HTR-8/SVneo (cell line): Measurements from ENCODE around the gene HIBADH.
A peak's percentile ranks its signal among the peaks of the same experiment; 100 is the strongest.

Source experiments
- DNase-seq: peaks from one replicate; pipeline ENCODE4 v3.0.0; 2011; ENCODE audit warnings: low spot score, mixed read lengths; ENCODE audit not compliant: insufficient read length
- FAIRE-seq: peaks from 2 replicates; lab custom pipeline; 2011; peaks lifted over from hg19 to GRCh38; lab: Jason Lieb, UNC

Gene HIBADH

DNA sequence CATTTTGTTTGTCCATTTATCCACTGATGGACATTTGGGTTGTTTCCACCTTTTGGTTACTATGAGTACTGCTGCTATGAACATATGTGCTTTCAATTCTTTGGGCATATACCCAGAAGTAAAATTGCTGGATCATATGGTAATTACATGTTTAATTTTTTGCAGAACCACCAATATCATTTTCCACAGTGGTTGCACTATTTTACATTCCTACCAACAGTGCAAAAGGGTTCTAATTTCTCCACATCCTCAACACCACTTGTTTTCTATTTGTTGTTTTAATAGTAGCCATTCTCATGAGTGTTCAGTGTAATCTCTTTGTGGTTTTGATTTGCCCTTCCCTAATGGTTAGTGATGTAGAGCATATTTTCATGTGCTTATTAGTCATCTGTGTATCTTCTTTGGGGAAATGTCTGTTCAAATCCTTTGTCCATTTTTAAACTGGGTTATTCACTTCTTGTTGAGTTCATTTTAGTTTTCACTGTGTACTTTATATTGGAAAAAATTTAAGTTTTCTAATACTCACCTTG lies 101.9 kb downstream of the HIBADH start:
- no peak for DNase-seq

GRCh38 chr7:27555670-27556069 lies 107.0 kb downstream of the HIBADH start:
- FAIRE-seq (no peak), DNase-seq (no peak)

More for the DNA sequence above, 101.9 kb downstream of the HIBADH start:
- FAIRE-seq: no peak

GRCh38 chr7:27554826-27555225 lies 107.9 kb downstream of the HIBADH start:
- DNase-seq (no peak), FAIRE-seq (no peak)

- peak; percentile 13 for FAIRE-seq
These were observed 109.4 kb downstream of the HIBADH start for GRCh38 chr7:27553273-27553672.

DNA sequence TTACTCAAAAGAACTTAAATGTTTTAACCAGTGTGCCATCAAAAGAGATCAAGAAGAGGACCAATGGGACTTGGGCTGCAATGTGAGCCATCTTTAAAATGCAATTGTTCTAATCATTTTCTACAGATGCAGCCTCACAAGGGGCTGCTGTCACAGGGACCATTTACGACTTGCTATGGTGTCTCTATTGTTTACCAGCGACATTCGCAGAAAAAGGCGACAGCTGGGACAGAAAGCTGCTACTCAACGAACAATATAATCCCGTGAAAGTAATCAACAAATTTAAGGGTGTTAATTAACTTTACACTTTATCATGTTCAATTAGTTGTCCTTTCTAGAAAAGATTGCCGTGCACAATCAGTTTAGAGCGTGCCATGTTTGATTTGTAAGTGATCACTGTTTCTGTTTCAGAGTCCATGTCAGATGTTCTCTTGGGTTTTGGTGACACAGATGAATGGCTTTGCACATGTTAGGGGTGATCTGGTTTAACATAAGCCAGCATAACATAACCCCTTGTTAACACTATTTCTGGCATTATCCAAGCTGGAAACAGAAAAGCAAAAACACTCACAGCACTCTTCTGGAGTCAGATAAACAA lies 110.8 kb downstream of the HIBADH start:
- DNase-seq (no peak), FAIRE-seq (no peak)

More at GRCh38 chr7:27553273-27553672, 109.4 kb downstream of the HIBADH start:
- no peak for DNase-seq

GRCh38 chr7:27549606-27550005 lies 113.1 kb downstream of the HIBADH start:
- FAIRE-seq: no peak
- DNase-seq: no peak

DNA sequence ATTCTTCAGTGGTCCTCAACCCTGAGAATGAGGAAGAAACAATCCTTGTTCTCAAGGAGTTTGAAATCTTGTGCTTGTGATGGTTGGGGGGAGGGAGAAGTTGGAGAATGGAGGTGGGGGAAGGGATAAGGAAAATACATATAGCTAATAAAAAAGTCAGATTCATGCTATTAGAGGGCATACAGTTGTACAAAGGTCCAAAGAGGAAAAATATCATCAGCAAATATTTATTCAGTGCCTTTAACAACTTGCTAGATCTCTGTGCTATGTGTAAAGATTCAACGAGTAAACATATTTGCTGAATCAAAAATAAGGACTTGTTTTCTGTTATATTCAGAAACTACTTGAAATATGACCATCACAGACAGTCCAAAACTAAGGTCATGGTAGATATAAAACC lies 114.4 kb downstream of the HIBADH start:
- DNase-seq: no peak
- FAIRE-seq: no peak

DNA sequence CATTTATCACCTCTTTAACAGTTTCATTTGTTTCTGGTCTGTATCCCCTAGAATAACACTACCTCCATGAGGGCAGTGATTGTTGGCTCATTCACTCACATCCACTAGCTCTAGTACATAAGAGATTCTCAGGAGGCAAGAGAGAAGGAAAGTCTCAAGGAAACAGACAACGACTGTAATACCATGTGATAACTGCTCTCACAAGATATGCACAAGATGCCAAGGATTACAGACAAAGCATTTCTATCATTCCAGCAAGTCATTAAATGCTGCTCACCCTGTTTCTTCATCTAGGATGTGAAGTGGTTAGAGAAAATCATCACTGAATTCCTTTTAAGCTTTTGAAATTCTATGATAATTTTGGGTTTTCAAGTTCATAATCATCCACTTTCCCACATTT lies 115.3 kb downstream of the HIBADH start:
- no peak for FAIRE-seq

DNA sequence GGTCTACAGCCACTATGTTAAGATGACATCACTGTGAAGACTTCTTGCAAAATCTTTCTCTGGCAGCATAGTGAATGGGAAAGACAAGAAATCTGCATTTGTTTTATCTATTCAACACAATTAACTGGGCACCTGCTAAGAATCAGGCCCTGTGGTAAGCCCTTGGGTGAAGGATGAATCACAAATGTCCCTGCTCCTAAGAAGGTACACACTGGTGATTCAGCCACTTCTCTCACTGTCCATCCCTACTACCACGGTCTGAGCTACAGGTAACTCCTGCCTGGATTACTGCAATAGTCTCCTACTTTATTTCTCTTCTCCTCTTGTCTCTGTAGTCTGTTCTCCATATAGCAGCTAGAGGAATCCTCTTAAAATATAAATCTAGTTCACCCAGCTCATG lies 116.1 kb downstream of the HIBADH start:
- peak; percentile 16 for FAIRE-seq
- no peak for DNase-seq

More for the DNA sequence above, 115.3 kb downstream of the HIBADH start:
- no peak for DNase-seq

DNA sequence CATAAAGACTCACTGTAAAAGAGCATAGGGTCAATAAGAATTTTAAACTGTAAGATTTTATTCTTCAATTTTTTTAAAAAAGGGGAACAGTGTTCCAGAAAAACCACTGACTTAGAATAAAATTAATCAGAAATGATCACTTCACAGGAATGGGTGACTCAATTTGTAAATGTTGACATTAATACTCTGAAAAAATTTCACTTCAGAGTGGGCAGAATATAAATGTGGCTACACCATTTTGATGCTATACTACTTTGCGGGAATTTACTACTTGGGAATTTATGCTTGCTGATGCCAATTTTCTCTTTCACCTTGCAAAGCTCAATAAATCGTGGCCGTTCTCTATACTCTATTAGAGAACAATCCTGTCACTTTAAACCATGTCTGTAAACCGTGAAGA lies 126.9 kb downstream of the HIBADH start:
- FAIRE-seq: no peak

GRCh38 chr7:27533652-27534081 lies 129.0 kb downstream of the HIBADH start:
- FAIRE-seq (no peak), DNase-seq (no peak)

More for the DNA sequence above, 126.9 kb downstream of the HIBADH start:
- DNase-seq: no peak

DNA sequence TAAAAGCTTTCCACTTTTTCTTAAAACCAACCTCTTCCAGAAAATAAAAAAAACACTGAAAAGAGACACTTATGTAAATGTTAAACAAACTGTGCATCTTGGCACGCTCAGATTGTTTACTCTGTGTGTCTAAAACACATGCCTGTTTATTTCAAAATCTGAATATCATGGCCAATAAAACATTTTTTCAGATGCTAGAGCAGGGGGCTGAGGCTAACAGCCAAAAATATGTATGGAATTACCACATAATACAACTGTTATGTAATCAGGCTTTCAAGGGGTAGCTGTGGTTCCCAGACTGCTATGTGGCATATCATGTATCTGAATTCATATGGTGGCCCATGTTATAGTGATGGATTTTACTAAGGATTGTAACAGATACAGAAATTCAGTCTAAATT lies 130.4 kb downstream of the HIBADH start:
- FAIRE-seq (no peak), DNase-seq (no peak)

DNA sequence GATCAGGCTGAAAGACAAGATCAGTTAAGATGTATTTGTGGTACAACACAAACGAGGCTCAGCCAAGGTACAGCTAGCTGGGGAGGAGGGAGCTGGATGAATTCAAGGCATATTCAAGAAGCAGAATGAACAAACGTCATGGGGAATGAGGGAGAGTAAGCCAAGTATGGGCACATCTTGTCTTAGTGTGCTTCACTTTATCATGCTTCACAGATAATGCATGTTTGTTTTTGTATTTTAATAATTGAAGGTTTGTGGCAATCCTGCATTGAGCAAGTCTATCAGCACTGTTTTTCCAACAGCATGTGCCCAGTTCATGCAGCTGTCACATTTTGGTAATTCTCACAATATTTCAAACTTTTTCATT lies 135.4 kb downstream of the HIBADH start:
- FAIRE-seq: no peak
- DNase-seq: no peak

GRCh38 chr7:27526611-27527347 lies 135.9 kb downstream of the HIBADH start:
- FAIRE-seq: no peak

DNA sequence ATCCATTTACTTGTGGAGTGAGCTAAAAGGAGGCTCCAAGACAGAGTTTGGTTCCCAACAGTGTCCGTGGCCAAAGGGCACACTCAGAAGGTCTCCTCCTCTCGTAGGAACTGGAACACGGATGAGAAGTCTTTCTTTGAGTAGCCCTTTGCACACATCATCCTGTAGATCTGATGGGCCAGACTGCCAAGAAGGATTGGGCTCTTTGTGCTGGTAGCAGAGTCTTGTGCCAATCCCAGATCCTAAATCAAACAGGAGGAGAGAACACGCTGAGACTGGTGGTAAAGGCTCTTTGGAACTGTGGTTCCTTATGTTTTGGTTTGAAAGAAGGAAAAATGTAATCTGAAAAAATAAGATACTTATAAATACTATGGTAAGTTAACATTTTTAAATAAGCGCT lies 136.6 kb downstream of the HIBADH start:
- DNase-seq (no peak), FAIRE-seq (no peak)

More at GRCh38 chr7:27526611-27527347, 135.9 kb downstream of the HIBADH start:
- no peak for DNase-seq

GRCh38 chr7:27523321-27523720 lies 139.4 kb downstream of the HIBADH start:
- no peak for DNase-seq
- FAIRE-seq: no peak

DNA sequence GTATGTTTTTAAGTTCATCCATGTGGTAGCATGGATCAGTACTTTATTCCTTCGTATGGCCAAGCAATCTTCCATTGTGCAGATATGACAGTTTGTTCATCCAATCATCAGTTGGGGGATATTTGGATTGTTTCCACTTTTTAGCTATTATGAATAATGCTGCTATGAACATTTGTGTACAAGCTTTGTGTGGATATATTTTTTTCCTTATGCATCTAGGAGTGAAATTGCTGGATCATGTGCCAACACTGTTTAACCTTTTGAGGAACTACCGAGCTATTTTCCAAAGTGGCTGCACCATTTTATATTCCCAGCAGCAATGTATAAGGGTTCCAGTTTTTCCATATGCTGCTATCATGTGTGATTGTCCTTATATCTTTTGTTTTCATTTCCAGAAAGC lies 140.1 kb downstream of the HIBADH start:
- no peak for DNase-seq
- FAIRE-seq: no peak

DNA sequence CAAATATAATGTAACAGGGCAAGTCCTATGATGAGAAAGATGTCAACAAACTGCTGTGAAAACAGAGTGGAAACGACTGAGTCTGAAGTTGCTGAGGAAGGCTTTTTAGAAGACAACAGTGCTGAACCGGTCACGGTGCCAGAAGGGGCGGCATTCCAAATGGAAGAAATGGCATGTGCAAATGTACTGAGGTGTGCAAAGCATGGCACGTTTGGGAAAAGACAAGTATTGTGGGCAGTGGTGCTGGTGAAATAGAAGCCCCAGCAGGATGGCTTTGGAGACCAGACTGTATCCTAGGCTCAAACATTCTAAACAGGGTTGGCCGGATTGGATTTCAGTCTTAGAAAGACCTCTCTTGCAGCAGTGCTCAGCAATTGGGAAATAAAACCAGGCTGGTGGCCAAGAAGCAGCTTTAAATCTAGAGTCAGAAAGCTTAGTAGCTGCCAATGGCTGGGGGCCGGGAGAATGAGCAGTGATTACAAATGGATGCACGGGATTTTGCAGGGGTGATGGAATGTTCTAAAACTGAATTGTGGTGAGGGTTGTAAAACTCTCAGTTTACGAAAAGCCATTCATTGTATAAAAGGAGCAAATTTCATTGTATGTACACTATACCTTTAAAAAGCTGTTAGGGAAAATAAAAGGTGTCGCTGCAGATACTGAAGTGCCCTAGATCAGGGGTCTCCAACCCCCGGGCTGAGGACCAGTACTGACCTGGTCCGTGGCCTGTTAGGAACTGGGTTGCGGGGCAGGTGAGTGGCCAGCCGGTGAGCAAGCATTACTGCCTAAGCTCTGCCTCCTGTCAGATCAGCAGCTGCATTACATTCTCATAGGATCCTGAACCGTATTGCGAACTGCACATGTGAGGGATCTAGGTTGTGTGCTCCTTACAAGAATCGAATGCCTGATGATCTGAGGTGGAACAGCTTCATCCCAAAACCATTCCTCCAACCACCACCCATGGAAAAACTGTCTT lies 141.6 kb downstream of the HIBADH start:
- FAIRE-seq (no peak), DNase-seq (no peak)

DNA sequence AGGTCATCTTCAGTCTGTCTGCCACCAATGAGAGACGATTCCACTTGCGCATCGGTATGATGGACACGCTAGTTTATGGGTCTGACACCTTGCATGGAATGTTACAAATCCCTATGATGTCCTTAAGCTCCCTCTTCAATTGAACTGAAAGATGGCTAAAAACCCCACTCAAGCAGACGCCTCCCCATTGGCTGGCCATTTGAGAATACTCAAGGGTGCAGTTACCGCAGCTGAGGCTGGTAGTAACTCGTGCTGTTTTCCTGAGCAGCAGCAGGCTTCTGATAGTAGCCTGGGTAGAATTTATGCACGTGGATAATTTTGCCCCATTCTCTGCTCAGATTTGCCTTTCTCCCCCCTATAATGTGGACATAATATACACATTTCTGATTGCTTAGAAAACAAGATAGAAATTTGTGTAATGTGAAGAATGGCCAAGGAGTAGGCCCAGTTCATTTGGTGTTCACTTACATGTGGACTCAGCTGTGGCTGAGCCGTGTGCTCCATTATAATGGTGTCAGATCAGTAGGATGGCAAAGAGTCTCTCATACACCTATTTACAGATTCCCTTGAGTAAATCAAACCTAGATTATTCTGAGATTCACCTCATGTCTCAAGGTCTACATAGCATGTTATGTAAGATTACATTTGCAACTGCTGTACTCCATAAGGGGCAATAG lies 142.8 kb downstream of the HIBADH start:
- DNase-seq: no peak
- FAIRE-seq: no peak
